Measurements from ENCODE around the gene TEX14. TPM values are rescaled to one million over a fixed set of nuclear protein-coding genes. Genes with fewer than 3 reads are reported as not detected.
"Not testable (repeated sequence)": the region's sequence is repeated elsewhere in the genome, so short reads cannot be mapped to it uniquely, and the experiment has no call there.

Gene TEX14
- total RNA-seq, 4 donors from 2014 or later: under 0.01 to 0.21 TPM; not detected in 2

DNA sequence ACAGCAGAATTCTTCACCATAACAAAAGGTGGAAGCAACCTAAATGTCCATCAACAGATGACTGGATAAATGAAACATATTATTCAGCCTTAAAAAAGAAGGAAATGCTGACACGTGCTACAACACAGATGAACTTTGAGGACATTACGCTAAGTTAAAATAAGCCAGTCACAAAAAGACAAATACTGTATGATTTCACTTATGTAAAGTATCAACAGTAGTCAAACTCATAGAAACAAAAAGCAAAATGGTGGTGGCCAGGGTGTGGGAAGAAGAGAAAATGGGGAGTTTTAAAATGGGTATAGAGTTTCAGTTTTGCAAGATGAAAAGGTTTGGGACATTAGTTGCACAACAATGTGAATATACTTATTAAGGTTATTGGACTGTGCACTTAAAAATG, 127.6 kb downstream of the TEX14 start:
- H3K4me3 ChIP-seq: no peak overlapping the region
- H3K9me3 ChIP-seq: no peaks in the 10 kb centered on the region
- no peaks in the 10 kb centered on the region for H3K36me3 ChIP-seq
- 80 to 82% methylated on average over 2 of the region's 2 CpGs for WGBS, 2 donors
- DNase-seq (ENCODE audit: low spot score in 2 of 2): no peak
- TF ChIP-seq EP300 (IDR thresholded peaks at IDR 0.05) (no peak), CTCF (IDR thresholded peaks at IDR 0.05) (no peak), POLR2A (IDR thresholded peaks at IDR 0.05) (no peak)
- no peaks in the 10 kb centered on the region for H3K4me1 ChIP-seq
- H3K27me3 ChIP-seq: no peaks in the 10 kb centered on the region
- H3K27ac ChIP-seq: no peak overlapping the region

DNA sequence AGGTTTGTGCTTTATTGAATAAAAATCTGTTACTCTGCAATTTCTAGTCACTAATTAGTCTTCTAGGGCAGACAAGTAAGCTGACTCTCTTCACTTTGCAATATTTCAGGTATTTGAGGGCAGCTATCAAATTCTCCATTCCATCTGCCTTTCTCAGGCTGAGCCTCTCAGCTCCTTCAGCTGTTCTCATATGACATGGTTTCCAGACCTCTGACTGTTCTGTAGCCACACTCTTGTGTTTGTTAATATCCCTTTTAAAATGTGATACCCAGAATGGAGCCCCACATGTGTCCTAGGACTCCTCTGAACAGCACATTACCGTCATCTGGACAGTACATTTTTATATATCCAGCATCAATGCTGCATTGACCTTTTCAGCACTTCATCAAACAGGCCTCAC, 131.3 kb downstream of the TEX14 start:
- TF ChIP-seq CTCF (IDR thresholded peaks at IDR 0.05) (no peak), POLR2A (IDR thresholded peaks at IDR 0.05) (no peak), EP300 (IDR thresholded peaks at IDR 0.05) (no peak)
- Histone ChIP-seq H3K4me1 (no peaks in the 10 kb centered on the region), H3K9me3 (no peaks in the 10 kb centered on the region), H3K27ac (no peak overlapping the region), H3K27me3 (no peaks in the 10 kb centered on the region), H3K4me3 (no peak overlapping the region), H3K36me3 (no peaks in the 10 kb centered on the region)
- DNase-seq (ENCODE audit: low spot score in 2 of 2): no peak
- WGBS, 2 donors: 40 to 76% methylated on average over 1 of the region's 1 CpG

GRCh38 chr17:58557981-58558380, 133.9 kb downstream of the TEX14 start:
- Histone ChIP-seq H3K4me3 (no peak overlapping the region), H3K27me3 (no peaks in the 10 kb centered on the region), H3K36me3 (no peaks in the 10 kb centered on the region), H3K4me1 (no peaks in the 10 kb centered on the region), H3K27ac (no peak overlapping the region), H3K9me3 (no peaks in the 10 kb centered on the region)
- 73 to 76% methylated on average over 3 of the region's 3 CpGs for WGBS, 2 donors
- DNase-seq (ENCODE audit: low spot score in 2 of 2): no peak
- TF ChIP-seq CTCF (IDR thresholded peaks at IDR 0.05) (no peak), EP300 (IDR thresholded peaks at IDR 0.05) (no peak), POLR2A (IDR thresholded peaks at IDR 0.05) (no peak)

GRCh38 chr17:58556833-58557250, 135.0 kb downstream of the TEX14 start:
- no peak for DNase-seq (ENCODE audit: low spot score in 2 of 2)
- no peak for TF ChIP-seq CTCF (IDR thresholded peaks at IDR 0.05)
- no peaks in the 10 kb centered on the region for H3K36me3 ChIP-seq
- H3K9me3 ChIP-seq: no peaks in the 10 kb centered on the region
- H3K27me3 ChIP-seq: no peaks in the 10 kb centered on the region
- no peak overlapping the region for H3K27ac ChIP-seq
- 51 to 61% methylated on average over 5 of the region's 5 CpGs for WGBS, 2 donors
- H3K4me1 ChIP-seq: no peaks in the 10 kb centered on the region
- no peak overlapping the region for H3K4me3 ChIP-seq

DNA sequence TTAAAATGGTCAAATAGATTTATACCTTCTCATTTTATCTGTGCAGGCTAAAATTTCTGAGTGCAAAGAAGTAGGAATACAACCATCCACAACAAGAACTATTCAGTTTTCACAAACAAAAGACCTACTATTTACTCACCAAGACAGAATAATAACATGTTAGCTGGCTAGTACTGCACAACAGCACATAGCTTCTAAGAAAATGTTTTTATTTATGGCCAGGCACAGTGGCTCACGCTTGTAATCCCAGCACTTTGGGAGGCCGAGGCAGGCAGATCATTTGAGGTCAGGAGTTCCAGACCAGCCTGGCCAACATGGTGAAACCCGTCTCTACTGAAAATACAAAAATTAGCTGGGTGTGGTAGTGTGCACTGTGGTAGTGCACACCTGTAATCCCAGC, 136.7 kb downstream of the TEX14 start:
- not testable (repeated sequence) for H3K4me1 ChIP-seq; H3K9me3 ChIP-seq; H3K36me3 ChIP-seq; H3K4me3 ChIP-seq; H3K27ac ChIP-seq; DNase-seq (ENCODE audit: low spot score in 2 of 2); H3K27me3 ChIP-seq
- 50 to 57% methylated on average over 3 of the region's 3 CpGs for WGBS, 2 donors

GRCh38 chr17:58541249-58541648, 150.6 kb downstream of the TEX14 start:
- TF ChIP-seq EP300 (IDR thresholded peaks at IDR 0.05): no peak
- no peak overlapping the region for H3K4me3 ChIP-seq
- no peak for DNase-seq (ENCODE audit: low spot score in 2 of 2)
- H3K36me3 ChIP-seq: no peaks in the 10 kb centered on the region
- H3K27ac ChIP-seq: no peak overlapping the region
- H3K4me1 ChIP-seq: peaks cover 0 to 4% (median 0%) of the 10 kb centered on the region in 4 donors
- H3K9me3 ChIP-seq: no peaks in the 10 kb centered on the region
- 76 to 86% methylated on average over 2 of the region's 2 CpGs for WGBS, 2 donors
- H3K27me3 ChIP-seq: peaks cover 0 to 8% of the 10 kb centered on the region in 2 donors
